Neural progenitor cell (in vitro differentiated cells): ENCODE measurements around the gene UNCX. TPM values are rescaled to one million over a fixed set of nuclear protein-coding genes. Genes with fewer than 3 reads are reported as not detected.
"Not testable (repeated sequence)": the region's sequence is repeated elsewhere in the genome, so short reads cannot be mapped to it uniquely, and the experiment has no call there.

ENCODE experiments used
- DNase-seq: peaks from one replicate; pipeline ENCODE4 v3.0.0-alpha.2; 2016; ENCODE audit warnings: low spot score
- H2AFZ ChIP-seq: fragments of 200-600 bp; sonication (generic); replicated peaks from 2 replicates; pipeline ENCODE4 v1.6.1; 2016; ENCODE audit warnings: antibody characterized with exemption
- H3F3A ChIP-seq: fragments of 200-600 bp; sonication (generic); 2 replicates; pipeline ENCODE4 v1.6.1; 2016; ENCODE audit warnings: antibody characterized with exemption, low read depth
- H3K27ac ChIP-seq: fragments of 200-600 bp; sonication (generic); 2 replicates; pipeline ENCODE4 v1.5.1; 2016; ENCODE audit warnings: mild to moderate bottlenecking
- H3K27me3 ChIP-seq: fragments of 200-600 bp; sonication (generic); 2 replicates; pipeline ENCODE4 v1.6.1; 2016; ENCODE audit warnings: mild to moderate bottlenecking, moderate library complexity
- H3K36me3 ChIP-seq: fragments of 200-600 bp; sonication (generic); 2 replicates; pipeline ENCODE4 v1.5.1; 2016
- H3K4me1 ChIP-seq: fragments of 200-600 bp; sonication (generic); 2 replicates; pipeline ENCODE4 v1.6.1; 2016; ENCODE audit warnings: mixed run types
- H3K4me2 ChIP-seq: fragments of 200-600 bp; sonication (generic); 2 replicates; pipeline ENCODE4 v1.6.1; 2016
- H3K4me3 ChIP-seq: fragments of 200-600 bp; sonication (generic); 2 replicates; pipeline ENCODE4 v1.5.1; 2016
- H3K79me2 ChIP-seq: fragments of 200-600 bp; sonication (generic); 2 replicates; pipeline ENCODE4 v1.6.1; 2016; ENCODE audit warnings: low read depth
- H3K9ac ChIP-seq: fragments of 200-600 bp; sonication (generic); 2 replicates; pipeline ENCODE4 v1.6.1; 2016
- H3K9me3 ChIP-seq: fragments of 200-600 bp; sonication (generic); 2 replicates; pipeline ENCODE4 v1.5.1; 2016; ENCODE audit warnings: low read depth
- H4K20me1 ChIP-seq: fragments of 200-600 bp; sonication (generic); 2 replicates; pipeline ENCODE4 v1.6.1; 2016; ENCODE audit warnings: low read depth
- H3K27ac Mint-ChIP-seq: 3 replicates; pipeline ENCODE4 v1.8.0; 2021; ENCODE audit warnings: mixed read lengths
- H3K27me3 Mint-ChIP-seq: 2 replicates; pipeline ENCODE4 v1.8.0; 2022; ENCODE audit warnings: low read depth, mild to moderate bottlenecking, inconsistent platforms, moderate library complexity, mixed read lengths; ENCODE audit not compliant: insufficient read depth
- H3K36me3 Mint-ChIP-seq: 3 replicates; pipeline ENCODE4 v1.8.0; 2021; ENCODE audit warnings: mixed read lengths
- H3K4me1 Mint-ChIP-seq: 3 replicates; pipeline ENCODE4 v1.8.0; 2021; ENCODE audit warnings: mixed read lengths
- H3K4me3 Mint-ChIP-seq: 3 replicates; pipeline ENCODE4 v1.8.0; 2021; ENCODE audit warnings: mild to moderate bottlenecking, moderate library complexity, mixed read lengths
- H3K9me3 Mint-ChIP-seq: 3 replicates; pipeline ENCODE4 v1.8.0; 2020; ENCODE audit warnings: mixed read lengths
- EZH2 ChIP-seq: fragments of 200-600 bp; sonication (generic); IDR thresholded peaks from 2 replicates; pipeline ENCODE4 v1.6.1; 2017; ENCODE audit warnings: antibody characterized with exemption, mild to moderate bottlenecking, moderate library complexity
- EZH2phosphoT487 ChIP-seq: fragments of 200-600 bp; sonication (generic); IDR thresholded peaks from 2 replicates; pipeline ENCODE4 v1.6.1; 2017; ENCODE audit warnings: antibody characterized with exemption
- total RNA-seq: library from RNA; depleted of rRNA; stranded (reverse); fragments of >200 nt; gene quantifications from 2 replicates; pipeline ENCODE4 v1.2.3, GENCODE V29; 2015; ENCODE audit warnings: low replicate concordance
- TF ChIP-seq, protein P1 (sequence below): fragments of 200-600 bp; sonication (generic); IDR thresholded peaks from 2 replicates; pipeline ENCODE4 v1.5.1; 2017; ENCODE audit warnings: antibody characterized with exemption, mild to moderate bottlenecking

Gene UNCX
- total RNA-seq, 1 donor from 2014 or later: not detected

GRCh38 chr7:1271046-1271445 lies 38.4 kb downstream of the UNCX start:
- Histone ChIP-seq H3K9ac (no peak overlapping the region), H3K4me1 (no peaks in the 10 kb centered on the region), H2AFZ (no peak overlapping the region), H4K20me1 (no peaks in the 10 kb centered on the region), H3K4me3 (no peak overlapping the region), H3K9me3 (no peaks in the 10 kb centered on the region), H3K27ac (no peak overlapping the region), H3F3A (peaks cover 11% of the 10 kb centered on the region), H3K27me3 (peaks cover 16% of the 10 kb centered on the region), H3K36me3 (no peaks in the 10 kb centered on the region), H3K4me2 (no peak overlapping the region), H3K79me2 (no peaks in the 10 kb centered on the region)
- no peak overlapping the region for H3K4me3 Mint-ChIP-seq
- TF ChIP-seq EZH2 (no peak), EZH2phosphoT487 (no peak)
- TF ChIP-seq, protein P1, sequence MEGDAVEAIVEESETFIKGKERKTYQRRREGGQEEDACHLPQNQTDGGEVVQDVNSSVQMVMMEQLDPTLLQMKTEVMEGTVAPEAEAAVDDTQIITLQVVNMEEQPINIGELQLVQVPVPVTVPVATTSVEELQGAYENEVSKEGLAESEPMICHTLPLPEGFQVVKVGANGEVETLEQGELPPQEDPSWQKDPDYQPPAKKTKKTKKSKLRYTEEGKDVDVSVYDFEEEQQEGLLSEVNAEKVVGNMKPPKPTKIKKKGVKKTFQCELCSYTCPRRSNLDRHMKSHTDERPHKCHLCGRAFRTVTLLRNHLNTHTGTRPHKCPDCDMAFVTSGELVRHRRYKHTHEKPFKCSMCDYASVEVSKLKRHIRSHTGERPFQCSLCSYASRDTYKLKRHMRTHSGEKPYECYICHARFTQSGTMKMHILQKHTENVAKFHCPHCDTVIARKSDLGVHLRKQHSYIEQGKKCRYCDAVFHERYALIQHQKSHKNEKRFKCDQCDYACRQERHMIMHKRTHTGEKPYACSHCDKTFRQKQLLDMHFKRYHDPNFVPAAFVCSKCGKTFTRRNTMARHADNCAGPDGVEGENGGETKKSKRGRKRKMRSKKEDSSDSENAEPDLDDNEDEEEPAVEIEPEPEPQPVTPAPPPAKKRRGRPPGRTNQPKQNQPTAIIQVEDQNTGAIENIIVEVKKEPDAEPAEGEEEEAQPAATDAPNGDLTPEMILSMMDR: no peak
- H3K36me3 Mint-ChIP-seq: no peaks in the 10 kb centered on the region
- peaks cover 5% of the 10 kb centered on the region for H3K4me1 Mint-ChIP-seq
- H3K27ac Mint-ChIP-seq: no peak overlapping the region
- H3K27me3 Mint-ChIP-seq: peaks cover 9% of the 10 kb centered on the region
- no peak for DNase-seq
- peaks cover 3% of the 10 kb centered on the region for H3K9me3 Mint-ChIP-seq

- Histone ChIP-seq H3F3A (peaks cover 11% of the 10 kb centered on the region), H3K36me3 (no peaks in the 10 kb centered on the region), H3K79me2 (no peaks in the 10 kb centered on the region), H3K27me3 (peaks cover 10% of the 10 kb centered on the region), H3K27ac (no peak overlapping the region), H2AFZ (no peak overlapping the region), H3K4me1 (no peaks in the 10 kb centered on the region), H3K4me2 (no peak overlapping the region), H3K9ac (no peak overlapping the region), H3K9me3 (no peaks in the 10 kb centered on the region), H4K20me1 (no peaks in the 10 kb centered on the region), H3K4me3 (no peak overlapping the region)
- no peaks in the 10 kb centered on the region for H3K36me3 Mint-ChIP-seq
- no peak overlapping the region for H3K4me3 Mint-ChIP-seq
- peaks cover 9% of the 10 kb centered on the region for H3K27me3 Mint-ChIP-seq
- H3K4me1 Mint-ChIP-seq: peaks cover 5% of the 10 kb centered on the region
- TF ChIP-seq EZH2phosphoT487 (no peak), EZH2 (no peak)
- TF ChIP-seq, protein P1: no peak
- no peak overlapping the region for H3K27ac Mint-ChIP-seq
- peaks cover 4% of the 10 kb centered on the region for H3K9me3 Mint-ChIP-seq
- DNase-seq: no peak
Observed at GRCh38 chr7:1271656-1272055, 39.0 kb downstream of the UNCX start.

DNA sequence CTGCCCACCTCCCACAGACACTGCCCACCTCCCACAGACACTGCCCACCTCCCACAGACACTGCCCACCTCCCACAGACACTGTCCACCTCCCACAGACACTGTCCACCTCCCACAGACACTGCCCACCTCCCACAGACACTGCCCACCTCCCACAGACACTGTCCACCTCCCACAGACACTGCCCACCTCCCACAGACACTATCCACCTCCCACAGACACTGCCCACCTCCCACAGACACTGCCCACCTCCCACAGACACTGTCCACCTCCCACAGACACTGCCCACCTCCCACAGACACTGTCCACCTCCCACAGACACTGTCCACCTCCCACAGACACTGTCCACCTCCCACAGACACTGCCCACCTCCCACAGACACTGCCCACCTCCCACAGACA lies 39.5 kb downstream of the UNCX start:
- not testable (repeated sequence) for H3K9ac ChIP-seq, H3K27ac Mint-ChIP-seq, H3K36me3 ChIP-seq, H4K20me1 ChIP-seq, H3K4me1 Mint-ChIP-seq, H3K27ac ChIP-seq, DNase-seq, H3K27me3 ChIP-seq, H3K9me3 Mint-ChIP-seq, H3K4me1 ChIP-seq, H2AFZ ChIP-seq, H3K27me3 Mint-ChIP-seq, H3K4me3 Mint-ChIP-seq, H3K36me3 Mint-ChIP-seq, H3K9me3 ChIP-seq, H3K4me3 ChIP-seq, H3K4me2 ChIP-seq, H3K79me2 ChIP-seq
- peaks cover 11% of the 10 kb centered on the region for H3F3A ChIP-seq

- Histone ChIP-seq H3K27me3 (peaks cover 10% of the 10 kb centered on the region), H3K9me3 (no peaks in the 10 kb centered on the region), H3K4me3 (no peak overlapping the region), H3K4me2 (no peak overlapping the region), H2AFZ (no peak overlapping the region), H3K27ac (no peak overlapping the region), H3K4me1 (no peaks in the 10 kb centered on the region), H4K20me1 (no peaks in the 10 kb centered on the region), H3K79me2 (no peaks in the 10 kb centered on the region), H3K36me3 (no peaks in the 10 kb centered on the region), H3K9ac (no peak overlapping the region), H3F3A (peaks cover 11% of the 10 kb centered on the region)
- Mint-ChIP-seq H3K27me3 (peaks cover 22% of the 10 kb centered on the region), H3K9me3 (peaks cover 7% of the 10 kb centered on the region), H3K27ac (no peak overlapping the region), H3K4me3 (no peak overlapping the region), H3K4me1 (no peaks in the 10 kb centered on the region), H3K36me3 (no peaks in the 10 kb centered on the region)
- TF ChIP-seq EZH2: no peak
- TF ChIP-seq EZH2phosphoT487: no peak
- TF ChIP-seq, protein P1: no peak
- no peak for DNase-seq
Observed at GRCh38 chr7:1274121-1274875, 41.6 kb downstream of the UNCX start.
